ENCODE data around the gene MPL.

DNA sequence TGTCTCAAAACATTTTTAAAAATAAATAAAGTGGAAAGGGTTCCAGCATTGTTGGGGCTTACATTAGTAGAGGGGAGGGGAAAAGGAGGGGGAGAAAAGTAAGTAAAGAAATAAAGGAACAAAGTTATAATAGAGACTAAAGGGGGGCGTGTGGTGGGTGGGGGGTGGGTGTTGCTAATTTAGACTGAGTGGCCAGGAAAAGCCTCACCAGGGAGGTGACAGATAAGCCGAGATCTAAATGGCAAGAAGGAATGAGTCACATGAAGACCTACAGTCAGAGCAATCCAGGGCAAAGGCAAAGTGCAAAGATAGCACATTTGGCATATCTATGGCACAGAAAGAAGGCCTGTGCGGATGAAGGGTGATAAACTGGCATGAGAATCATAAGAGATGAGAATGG is 7.5 kb downstream of the MPL start:
- TF ChIP-seq POLR2A (IDR thresholded peaks at IDR 0.05; ENCODE audit: low read depth, low read length) (no peak), TAF1 (IDR thresholded peaks at IDR 0.05; ENCODE audit: borderline replicate concordance, low read depth, low read length) (no peak), POLR2AphosphoS5 (IDR thresholded peaks at IDR 0.05; ENCODE audit: low read depth, low read length) (no peak)
